Endothelial cell of umbilical vein (primary cell): ENCODE data around the gene SLC6A20. TPM values are rescaled to one million over a fixed set of nuclear protein-coding genes. Genes with fewer than 3 reads are reported as not detected.

Source experiments
- BruUV-seq: library from RNA; stranded (reverse); fragments of 400-500 nt; replicated peaks from 2 replicates; lab custom pipeline; 2021; lab: Mats Ljungman, UMichigan
- CTCF ChIA-PET: fragments of 300-600, 350-600 bp; sonication (Branson Sonifier 250); formaldehyde crosslinking; loops from one replicate; lab custom pipeline; 2021; ENCODE audit warnings: antibody characterized with exemption, inconsistent platforms; lab: Charles Lee
- POLR2A ChIA-PET: fragments of 300-600, 350-600 bp; sonication (Branson Sonifier 250); formaldehyde crosslinking; loops from one replicate; lab custom pipeline; 2021; ENCODE audit warnings: antibody characterized with exemption, inconsistent platforms; lab: Charles Lee
- DNase-seq: peaks from one replicate; pipeline ENCODE4 v3.0.0-alpha.2; 2011; ENCODE audit warnings: low read depth, low spot score
- FAIRE-seq: peaks from 2 replicates; lab custom pipeline; 2011; peaks lifted over from hg19 to GRCh38; lab: Jason Lieb, UNC
- H2AFZ ChIP-seq: 2 replicates; pipeline ENCODE4 v1.6.0; 2012; ENCODE audit warnings: low read depth, low read length, control low read depth, inconsistent platforms
- H3K27ac ChIP-seq: 2 replicates; pipeline ENCODE4 v1.5.1; 2011; ENCODE audit warnings: low read depth, mild to moderate bottlenecking, control low read depth, low read length, moderate library complexity; ENCODE audit not compliant: insufficient read depth
- H3K27me3 ChIP-seq, 2 experiments: 2 replicates each; pipeline versions ENCODE4 v1.6.0 to v1.6.1; 2011; ENCODE audit warnings: low read length in 2 of 2, mixed read lengths in 1 of 2; ENCODE audit not compliant: control insufficient read depth in 2 of 2, insufficient read depth in 2 of 2
- H3K36me3 ChIP-seq, 2 experiments: 2 replicates in 1 of 2; 3 replicates in 1 of 2; pipeline ENCODE4 v1.5.1; 2011; ENCODE audit warnings: low read length in 2 of 2, mild to moderate bottlenecking in 1 of 2, moderate library complexity in 1 of 2; ENCODE audit not compliant: control insufficient read depth in 2 of 2, insufficient read depth in 2 of 2; ENCODE audit errors: extremely low read depth in 1 of 2
- H3K4me1 ChIP-seq: 3 replicates; pipeline ENCODE4 v1.5.1; 2011; ENCODE audit warnings: mild to moderate bottlenecking, low read length; ENCODE audit not compliant: control insufficient read depth, insufficient read depth; ENCODE audit errors: extremely low read depth
- H3K4me2 ChIP-seq: 2 replicates; pipeline ENCODE4 v1.6.1; 2011; ENCODE audit warnings: low read length, control low read depth, mixed read lengths; ENCODE audit not compliant: insufficient read depth
- H3K4me3 ChIP-seq, 3 experiments: fragments of 200-600 bp in 1 of 3; sonication (generic), shearing (Covaris generic) in 1 of 3; replicated peaks in 1 of 3; 2 replicates each; pipeline ENCODE4 v1.5.1; 2011 to 2016; ENCODE audit warnings: control low read depth in 3 of 3, low read length in 3 of 3, mild to moderate bottlenecking in 2 of 3, inconsistent platforms in 1 of 3, low read depth in 1 of 3, moderate library complexity in 1 of 3; ENCODE audit not compliant: insufficient read depth in 1 of 3
- H3K79me2 ChIP-seq: 2 replicates; pipeline ENCODE4 v1.6.0; 2012; ENCODE audit warnings: low read length, inconsistent platforms; ENCODE audit not compliant: control insufficient read depth, insufficient read depth
- H3K9ac ChIP-seq: replicated peaks from 2 replicates; pipeline ENCODE3; 2011; ENCODE audit warnings: low read length, control low read depth; ENCODE audit not compliant: insufficient read depth; ENCODE audit errors: extremely low read depth
- H3K9me1 ChIP-seq: replicated peaks from 3 replicates; pipeline ENCODE4 v1.6.0; 2011; ENCODE audit warnings: mild to moderate bottlenecking, low read length; ENCODE audit not compliant: control insufficient read depth, insufficient read depth; ENCODE audit errors: extremely low read depth
- H3K9me3 ChIP-seq: replicated peaks from 2 replicates; pipeline ENCODE4 v1.5.1; 2012; ENCODE audit warnings: low read length, inconsistent platforms; ENCODE audit not compliant: control insufficient read depth, insufficient read depth
- H4K20me1 ChIP-seq: replicated peaks from 2 replicates; pipeline ENCODE3; 2011; ENCODE audit warnings: mild to moderate bottlenecking, low read length; ENCODE audit not compliant: control insufficient read depth, insufficient read depth; ENCODE audit errors: extremely low read depth
- EZH2 ChIP-seq: IDR thresholded peaks from 2 replicates; pipeline ENCODE4 v1.6.1; 2012; ENCODE audit warnings: borderline replicate concordance, low read depth, mild to moderate bottlenecking, moderate library complexity, low read length, inconsistent platforms; ENCODE audit not compliant: severe bottlenecking
- FOS ChIP-seq: IDR thresholded peaks from 2 replicates; pipeline ENCODE4 v1.6.1; 2011; ENCODE audit warnings: mild to moderate bottlenecking, low read length, moderate library complexity, borderline replicate concordance; ENCODE audit not compliant: insufficient read depth
- POLR2A ChIP-seq: IDR thresholded peaks from 2 replicates; pipeline ENCODE4 v1.6.1; 2012; ENCODE audit warnings: low read depth, mild to moderate bottlenecking, control low read depth, low read length
- dilution Hi-C: fragments of 300-500 bp; cut with MboI; formaldehyde crosslinking; loops from one replicate; pipeline ENCODE4 v1.15.0; 2019; ENCODE audit warnings: low sequenced_read_pairs; ENCODE audit not compliant: extremely low pct_ligation_motif_present
- intact Hi-C: fragments of 100-400 bp; cut with micrococcal nuclease; formaldehyde crosslinking; loops from one replicate; pipeline ENCODE4 v1.10.0; 2022
- polyA plus RNA-seq, 4 experiments: library from polyadenylated mRNA; depleted of rRNA in 3 of 4; stranded (reverse) in 3 of 4; unstranded in 1 of 4; fragments of >200 nt; gene quantifications; 2 replicates each; pipeline versions ENCODE4 v1.2.1 to v1.2.3, GENCODE V29; 2011 to 2012; ENCODE audit warnings: missing spikeins in 1 of 4
- total RNA-seq: library from RNA; stranded (reverse); gene quantifications from 2 replicates; pipeline ENCODE4 v1.2.3, GENCODE V29; 2021
- TF ChIP-seq, protein P1 (sequence below), 2 donors: IDR thresholded peaks; 1 replicate in 1 of 2; 2 replicates in 1 of 2; pipeline ENCODE4 v1.5.1; 2011; ENCODE audit warnings: low read length in 2 of 2, mild to moderate bottlenecking in 2 of 2, moderate library complexity in 2 of 2, control low read depth in 1 of 2, inconsistent platforms in 1 of 2, low read depth in 1 of 2; ENCODE audit not compliant: insufficient read depth in 1 of 2; ENCODE audit errors: extremely low read depth in 1 of 2

The SLC6A20 gene
- total and polyA plus RNA-seq, 2 donors (not counting 3 experiments of a cell fraction or from before 2014, with no cell fraction given), result not detected

DNA sequence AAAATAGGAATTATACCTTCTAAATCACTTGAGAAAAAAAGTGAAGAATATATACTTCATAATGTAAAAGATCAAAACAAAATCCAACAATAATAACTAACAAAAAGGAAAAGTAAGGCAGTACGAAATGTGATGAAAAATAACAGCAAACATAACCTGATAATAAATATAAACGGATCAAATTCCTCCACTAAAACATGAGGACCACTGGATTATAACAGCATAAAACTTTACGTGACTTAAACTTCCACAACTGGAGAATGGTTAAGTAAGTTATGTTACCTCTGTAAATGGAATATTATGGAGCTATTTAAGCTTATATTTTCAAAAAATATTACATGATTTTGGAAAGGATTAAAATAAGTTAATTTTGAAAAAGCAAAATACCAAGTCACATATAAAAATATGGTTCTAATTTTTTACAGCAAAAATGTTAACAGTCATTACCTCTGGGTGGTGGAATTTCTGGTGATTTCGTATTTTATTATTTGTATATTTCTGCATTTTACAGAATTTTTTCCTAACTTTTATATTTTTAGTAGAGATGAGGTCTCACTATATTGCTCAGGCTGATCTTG lies 7.0 kb downstream of the SLC6A20 start:
- Histone ChIP-seq H3K36me3 (no peaks in the 10 kb centered on the region), H3K4me3 (no peak overlapping the region), H3K79me2 (no peaks in the 10 kb centered on the region), H3K9ac (no peak overlapping the region), H3K27me3 (peaks cover 15 to 23% of the 10 kb centered on the region in 2 experiments), H4K20me1 (no peaks in the 10 kb centered on the region), H3K9me3 (no peaks in the 10 kb centered on the region), H3K4me1 (no peaks in the 10 kb centered on the region), H3K9me1 (no peaks in the 10 kb centered on the region), H3K4me2 (no peak overlapping the region), H3K27ac (no peak overlapping the region), H2AFZ (no peak overlapping the region)
- DNase-seq (no peak), FAIRE-seq (no peak)
- dilution Hi-C loops (no loop called here), intact Hi-C loops (no loop called here)
- TF ChIP-seq FOS (no peak), EZH2 (no peak)
- TF ChIP-seq, protein P1, sequence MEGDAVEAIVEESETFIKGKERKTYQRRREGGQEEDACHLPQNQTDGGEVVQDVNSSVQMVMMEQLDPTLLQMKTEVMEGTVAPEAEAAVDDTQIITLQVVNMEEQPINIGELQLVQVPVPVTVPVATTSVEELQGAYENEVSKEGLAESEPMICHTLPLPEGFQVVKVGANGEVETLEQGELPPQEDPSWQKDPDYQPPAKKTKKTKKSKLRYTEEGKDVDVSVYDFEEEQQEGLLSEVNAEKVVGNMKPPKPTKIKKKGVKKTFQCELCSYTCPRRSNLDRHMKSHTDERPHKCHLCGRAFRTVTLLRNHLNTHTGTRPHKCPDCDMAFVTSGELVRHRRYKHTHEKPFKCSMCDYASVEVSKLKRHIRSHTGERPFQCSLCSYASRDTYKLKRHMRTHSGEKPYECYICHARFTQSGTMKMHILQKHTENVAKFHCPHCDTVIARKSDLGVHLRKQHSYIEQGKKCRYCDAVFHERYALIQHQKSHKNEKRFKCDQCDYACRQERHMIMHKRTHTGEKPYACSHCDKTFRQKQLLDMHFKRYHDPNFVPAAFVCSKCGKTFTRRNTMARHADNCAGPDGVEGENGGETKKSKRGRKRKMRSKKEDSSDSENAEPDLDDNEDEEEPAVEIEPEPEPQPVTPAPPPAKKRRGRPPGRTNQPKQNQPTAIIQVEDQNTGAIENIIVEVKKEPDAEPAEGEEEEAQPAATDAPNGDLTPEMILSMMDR (IDR thresholded peaks at IDR 0.05; ENCODE audit: extremely low read depth in 1 of 2, insufficient read depth in 1 of 2, low read depth in 1 of 2, low read length in 2 of 2), result no peak
- no TSS peak for BruUV-seq
- CTCF ChIA-PET, result interaction anchor here (1.5 kb wide), 1 partner anchor 12 kb away, joined by 3 read pairs; no protein-coding TSS in a partner anchor
- POLR2A ChIA-PET, result no interaction called here

DNA sequence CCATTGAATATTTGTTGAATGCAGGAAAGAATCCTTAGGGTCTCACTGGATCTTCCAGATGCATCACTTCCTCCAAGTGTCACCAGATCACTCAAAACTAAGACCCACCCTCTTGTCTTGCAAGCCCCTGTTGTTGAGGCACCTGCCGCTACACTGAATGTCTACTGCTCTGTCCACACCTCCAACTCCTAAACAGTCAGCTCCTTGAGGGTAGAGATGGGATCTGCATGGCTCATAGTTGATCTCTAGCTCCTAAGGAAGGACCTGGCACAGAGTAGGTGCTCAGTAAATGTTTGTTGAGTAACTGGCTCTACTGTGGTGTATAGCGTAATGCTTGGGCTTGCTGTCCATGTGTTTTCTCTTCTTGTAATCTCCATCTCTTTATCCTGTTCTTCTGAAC lies 8.8 kb downstream of the SLC6A20 start:
- Histone ChIP-seq H3K4me2 (no peak overlapping the region), H3K9ac (no peak overlapping the region), H2AFZ (no peak overlapping the region), H4K20me1 (no peaks in the 10 kb centered on the region), H3K27ac (no peak overlapping the region), H3K79me2 (no peaks in the 10 kb centered on the region), H3K9me3 (no peaks in the 10 kb centered on the region), H3K27me3 (peaks cover 4 to 25% of the 10 kb centered on the region in 2 experiments), H3K36me3 (no peaks in the 10 kb centered on the region), H3K4me3 (no peak overlapping the region), H3K4me1 (no peaks in the 10 kb centered on the region), H3K9me1 (no peaks in the 10 kb centered on the region)
- DNase-seq, result no peak
- no peak for FAIRE-seq
- TF ChIP-seq POLR2A, result no peak
- ChIA-PET POLR2A (no interaction called here), CTCF (interaction anchor here (0.7 kb wide), 1 partner anchor 11 kb away, joined by 3 read pairs; no protein-coding TSS in a partner anchor)
- intact Hi-C loops, result no loop called here
- dilution Hi-C loops, result no loop called here
- no TSS peak for BruUV-seq
